GM23248 (cell line): ENCODE measurements around the gene RBM38. TPM values are rescaled to one million over a fixed set of nuclear protein-coding genes. Genes with fewer than 3 reads are reported as not detected.

Experiments
- DNase-seq: peaks from one replicate; pipeline ENCODE4 v3.0.0-alpha.2; 2015
- H2AFZ ChIP-seq: fragments of 200-600 bp; sonication (generic); 2 replicates; pipeline ENCODE4 v1.6.1; 2016; ENCODE audit warnings: antibody characterized with exemption
- H3F3A ChIP-seq: fragments of 200-600 bp; sonication (generic); 2 replicates; pipeline ENCODE4 v1.6.1; 2016; ENCODE audit warnings: mild to moderate bottlenecking, antibody characterized with exemption, mixed run types; ENCODE audit not compliant: insufficient read depth
- H3K27ac ChIP-seq: fragments of 200-600 bp; sonication (generic); 2 replicates; pipeline ENCODE4 v1.5.1; 2016; ENCODE audit warnings: mild to moderate bottlenecking
- H3K27me3 ChIP-seq: fragments of 200-600 bp; sonication (generic); replicated peaks from 2 replicates; pipeline ENCODE4 v1.6.1; 2016; ENCODE audit warnings: mild to moderate bottlenecking; ENCODE audit not compliant: insufficient read depth
- H3K36me3 ChIP-seq: fragments of 200-600 bp; sonication (generic); 2 replicates; pipeline ENCODE4 v1.6.1; 2016; ENCODE audit warnings: low read depth, mild to moderate bottlenecking
- H3K4me1 ChIP-seq: fragments of 200-600 bp; sonication (generic); 2 replicates; pipeline ENCODE4 v1.6.1; 2016; ENCODE audit warnings: mild to moderate bottlenecking; ENCODE audit not compliant: insufficient read depth
- H3K4me2 ChIP-seq: fragments of 200-600 bp; sonication (generic); one replicate; pipeline ENCODE4 v1.6.1; 2016; ENCODE audit warnings: mild to moderate bottlenecking; ENCODE audit not compliant: unreplicated experiment
- H3K4me3 ChIP-seq: fragments of 200-600 bp; sonication (generic); 2 replicates; pipeline ENCODE4 v1.5.1; 2016; ENCODE audit warnings: mild to moderate bottlenecking
- H3K79me2 ChIP-seq: fragments of 200-600 bp; sonication (generic); 2 replicates; pipeline ENCODE4 v1.6.1; 2016; ENCODE audit warnings: mild to moderate bottlenecking; ENCODE audit not compliant: insufficient read depth
- H3K9ac ChIP-seq: fragments of 200-600 bp; sonication (generic); 2 replicates; pipeline ENCODE4 v1.6.1; 2016; ENCODE audit warnings: mild to moderate bottlenecking
- H3K9me2 ChIP-seq: fragments of 200-600 bp; sonication (generic); 2 replicates; pipeline ENCODE4 v1.6.1; 2016; ENCODE audit warnings: mixed run types, mild to moderate bottlenecking, moderate library complexity; ENCODE audit not compliant: insufficient read depth
- H3K9me3 ChIP-seq: fragments of 200-600 bp; sonication (generic); one replicate; pipeline ENCODE4 v1.6.1; 2017; ENCODE audit warnings: low read depth
- H4K20me1 ChIP-seq: fragments of 200-600 bp; sonication (generic); 2 replicates; pipeline ENCODE4 v1.6.0; 2016; ENCODE audit not compliant: insufficient read depth
- EZH2 ChIP-seq: fragments of 200-600 bp; sonication (generic); IDR thresholded peaks from 2 replicates; pipeline ENCODE4 v1.6.1; 2018; ENCODE audit warnings: antibody characterized with exemption, mild to moderate bottlenecking; ENCODE audit not compliant: insufficient read depth, poor library complexity, severe bottlenecking
- EZH2phosphoT487 ChIP-seq: fragments of 200-600 bp; sonication (generic); IDR thresholded peaks from 2 replicates; pipeline ENCODE4 v1.6.1; 2018; ENCODE audit warnings: antibody characterized with exemption, moderate library complexity, mild to moderate bottlenecking, low read depth; ENCODE audit not compliant: insufficient read depth
- WGBS, 2 experiments: methylation state at CpG; one replicate each; pipeline ENCODE4 v1.1.6; 2015 to 2017; ENCODE audit warnings: low lambda C conversion rate in 2 of 2, low coverage in 1 of 2; ENCODE audit errors: missing lambda C conversion rate in 2 of 2; 5-methylcytosine and 5-hydroxymethylcytosine counted together
- in situ Hi-C: fragments of 300-500 bp; cut with MboI; formaldehyde crosslinking; loops from 2 replicates; pipeline ENCODE4 v1.15.0; 2020
- polyA plus RNA-seq: library from polyadenylated mRNA; unstranded; fragments of >200 nt; fragmentation: Nextera tagmentation; extraction: Ambion mirVana; gene quantifications from 2 replicates; pipeline ENCODE4 v1.2.1, GENCODE V29; 2016
- total RNA-seq: library from RNA; depleted of rRNA; stranded (reverse); fragments of >200 nt; shearing (Covaris generic); gene quantifications from 2 replicates; pipeline ENCODE4 v1.2.3, GENCODE V29; 2014

The RBM38 gene
- total and polyA plus RNA-seq, 2 experiments from 2014 or later = 1.3 to 8.1 TPM

GRCh38 chr20:57422254-57422653 lies 31.1 kb downstream of the RBM38 start:
- no peak for TF ChIP-seq EZH2phosphoT487
- TF ChIP-seq EZH2 = no peak
- 59 to 61% methylated on average over 7 of the region's 7 CpGs for WGBS, 2 experiments
- DNase-seq = no peak

DNA sequence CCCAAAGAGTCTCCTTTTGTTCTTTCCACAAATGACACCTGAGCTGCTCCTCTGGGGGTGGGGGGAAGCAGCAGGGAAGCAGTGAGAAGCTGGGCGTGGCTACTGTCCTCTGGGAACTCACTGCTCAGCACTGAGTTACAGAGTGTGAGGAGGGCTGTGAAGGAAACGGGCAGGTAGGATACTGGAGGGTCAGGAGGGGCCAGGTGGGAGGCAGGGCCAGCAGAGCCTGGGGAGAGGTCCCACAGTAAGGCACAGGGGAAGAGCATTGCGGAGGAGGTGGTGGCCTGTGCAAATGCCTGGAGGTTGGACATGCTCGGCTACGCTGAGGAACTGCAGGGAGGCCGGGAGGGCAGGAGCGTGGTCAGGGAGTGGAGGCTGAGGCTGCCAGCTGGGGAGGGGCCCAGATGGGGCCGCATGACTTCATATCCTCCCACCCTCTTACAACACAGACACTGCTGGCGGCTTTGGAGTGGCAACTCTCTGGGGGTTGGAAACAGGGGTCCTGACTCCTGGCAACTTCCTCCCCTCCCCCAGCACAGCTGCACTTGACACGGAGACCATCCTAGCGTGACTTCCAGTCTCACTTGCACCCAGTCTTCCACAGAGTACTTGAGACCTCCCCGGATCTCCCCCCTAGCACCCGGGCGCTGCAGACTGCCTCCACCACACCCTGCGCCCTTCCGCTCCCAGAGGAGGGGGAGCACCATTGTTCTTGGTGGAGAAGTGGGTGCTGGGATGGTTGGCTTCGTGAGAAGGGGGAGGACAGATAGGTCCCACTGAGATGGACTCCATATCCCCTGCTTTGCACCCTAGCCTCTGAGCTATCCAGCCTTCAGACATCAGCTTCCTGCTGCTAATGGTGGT lies 34.2 kb downstream of the RBM38 start:
- Histone ChIP-seq H2AFZ (no peak overlapping the region), H3K4me2 (no peak overlapping the region), H3K36me3 (no peaks in the 10 kb centered on the region), H3K27me3 (peaks cover 10% of the 10 kb centered on the region; the same call in 1 of the 2 replicates), H3K9me2 (no peaks in the 10 kb centered on the region), H3K9ac (no peak overlapping the region), H3K9me3 (no peaks in the 10 kb centered on the region), H3F3A (no peaks in the 10 kb centered on the region), H3K4me3 (no peak overlapping the region), H3K79me2 (no peaks in the 10 kb centered on the region), H3K27ac (no peak overlapping the region), H4K20me1 (no peaks in the 10 kb centered on the region), H3K4me1 (no peaks in the 10 kb centered on the region)
- no peak for DNase-seq
- TF ChIP-seq EZH2 (no peak), EZH2phosphoT487 (no peak)
- 40 to 47% methylated on average over 15 to 17 of the region's 17 CpGs for WGBS, 2 experiments
- in situ Hi-C loops = no loop called here

More at GRCh38 chr20:57422254-57422653, 31.1 kb downstream of the RBM38 start:
- Histone ChIP-seq H2AFZ (no peak overlapping the region), H4K20me1 (no peaks in the 10 kb centered on the region), H3F3A (peaks cover 6% of the 10 kb centered on the region; the same call in 1 of the 2 replicates), H3K27ac (no peak overlapping the region), H3K36me3 (no peaks in the 10 kb centered on the region), H3K9me3 (no peaks in the 10 kb centered on the region), H3K9me2 (no peaks in the 10 kb centered on the region), H3K4me2 (no peak overlapping the region), H3K4me3 (no peak overlapping the region), H3K79me2 (no peaks in the 10 kb centered on the region), H3K9ac (no peak overlapping the region), H3K27me3 (peaks cover 19% of the 10 kb centered on the region; the same call in 1 of the 2 replicates), H3K4me1 (no peaks in the 10 kb centered on the region)
- in situ Hi-C loops = no loop called here

GRCh38 chr20:57426271-57426689 lies 35.1 kb downstream of the RBM38 start:
- H3K9me2 ChIP-seq = no peaks in the 10 kb centered on the region
- H3K4me3 ChIP-seq = no peak overlapping the region
- TF ChIP-seq EZH2phosphoT487 = no peak
- TF ChIP-seq EZH2 = no peak
- H3F3A ChIP-seq = no peaks in the 10 kb centered on the region
- no peak overlapping the region for H2AFZ ChIP-seq
- no peak overlapping the region for H3K27ac ChIP-seq
- H4K20me1 ChIP-seq = no peaks in the 10 kb centered on the region
- in situ Hi-C loops = no loop called here
- 81% methylated on average over 13 of the region's 13 CpGs for WGBS, 2 experiments
- no peak overlapping the region for H3K9ac ChIP-seq
- H3K4me1 ChIP-seq = no peaks in the 10 kb centered on the region
- DNase-seq = no peak
- H3K36me3 ChIP-seq = no peaks in the 10 kb centered on the region
- H3K27me3 ChIP-seq = peaks cover 10% of the 10 kb centered on the region; the same call in 1 of the 2 replicates
- H3K79me2 ChIP-seq = no peaks in the 10 kb centered on the region
- no peak overlapping the region for H3K4me2 ChIP-seq
- no peaks in the 10 kb centered on the region for H3K9me3 ChIP-seq

GRCh38 chr20:57426831-57427230 lies 35.6 kb downstream of the RBM38 start:
- H3K27me3 ChIP-seq = peaks cover 10% of the 10 kb centered on the region; the same call in 1 of the 2 replicates
- DNase-seq = no peak
- H3K9me2 ChIP-seq = no peaks in the 10 kb centered on the region
- H3K27ac ChIP-seq = no peak overlapping the region
- H3K4me1 ChIP-seq = no peaks in the 10 kb centered on the region
- H3K36me3 ChIP-seq = no peaks in the 10 kb centered on the region
- no peaks in the 10 kb centered on the region for H4K20me1 ChIP-seq
- H3K9ac ChIP-seq = no peak overlapping the region
- H2AFZ ChIP-seq = no peak overlapping the region
- in situ Hi-C loops = no loop called here
- H3K4me3 ChIP-seq = no peak overlapping the region
- TF ChIP-seq EZH2phosphoT487 = no peak
- TF ChIP-seq EZH2 = no peak
- no peaks in the 10 kb centered on the region for H3F3A ChIP-seq
- WGBS, 2 experiments = 74 to 79% methylated on average over 7 of the region's 7 CpGs
- no peaks in the 10 kb centered on the region for H3K79me2 ChIP-seq
- no peak overlapping the region for H3K4me2 ChIP-seq
- H3K9me3 ChIP-seq = no peaks in the 10 kb centered on the region
